Loucy (cell line): ENCODE data around the gene HS6ST1.

Experiments used
- H2AFZ ChIP-seq: fragments of 200-600 bp; sonication (generic); 2 replicates; pipeline ENCODE4 v1.6.0; 2016; ENCODE audit warnings: antibody characterized with exemption, mild to moderate bottlenecking, low read length, moderate library complexity
- H3F3A ChIP-seq: fragments of 200-600 bp; 2 replicates; pipeline ENCODE4 v1.6.0; 2016; ENCODE audit warnings: antibody characterized with exemption, low read depth, mild to moderate bottlenecking
- H3K27me3 ChIP-seq: fragments of 200-600 bp; sonication (generic); 2 replicates; pipeline ENCODE4 v1.6.1; 2014; ENCODE audit warnings: low read length, mild to moderate bottlenecking; ENCODE audit not compliant: insufficient read depth, poor library complexity, severe bottlenecking
- H3K36me3 ChIP-seq: fragments of 200-600 bp; sonication (generic); 2 replicates; pipeline ENCODE4 v1.6.1; 2016; ENCODE audit warnings: low read length; ENCODE audit not compliant: insufficient read depth
- H3K4me1 ChIP-seq: fragments of 200-600 bp; sonication (generic); 2 replicates; pipeline ENCODE4 v1.5.1; 2014; ENCODE audit warnings: low read length, mild to moderate bottlenecking; ENCODE audit not compliant: insufficient read depth, poor library complexity, severe bottlenecking
- H3K4me2 ChIP-seq: fragments of 200-600 bp; sonication (generic); 2 replicates; pipeline ENCODE4 v1.6.0; 2014; ENCODE audit warnings: antibody characterized with exemption, low read length, low read depth, mild to moderate bottlenecking; ENCODE audit not compliant: poor library complexity, severe bottlenecking
- H3K4me3 ChIP-seq: fragments of 200-600 bp; sonication (generic); 2 replicates; pipeline ENCODE4 v1.5.1; 2014; ENCODE audit warnings: low read length, mild to moderate bottlenecking, mixed read lengths; ENCODE audit not compliant: poor library complexity, severe bottlenecking
- H3K79me2 ChIP-seq: fragments of 200-600 bp; sonication (generic); 2 replicates; pipeline ENCODE4 v1.6.1; 2014; ENCODE audit warnings: low read length; ENCODE audit not compliant: insufficient read depth
- H3K9ac ChIP-seq: fragments of 200-600 bp; sonication (generic); 2 replicates; pipeline ENCODE4 v1.6.0; 2014; ENCODE audit warnings: mild to moderate bottlenecking, low read depth, low read length, moderate library complexity; ENCODE audit not compliant: poor library complexity, severe bottlenecking
- H3K9me2 ChIP-seq: fragments of 200-600 bp; sonication (generic); replicated peaks from 2 replicates; pipeline ENCODE4 v1.6.1; 2016; ENCODE audit warnings: low read depth, low read length, mixed read lengths
- H3K9me3 ChIP-seq: fragments of 200-600 bp; sonication (generic); 2 replicates; pipeline ENCODE4 v1.6.1; 2014; ENCODE audit warnings: mild to moderate bottlenecking, antibody characterized with exemption, low read length, low read depth; ENCODE audit not compliant: insufficient read depth
- H4K20me1 ChIP-seq: fragments of 200-600 bp; sonication (generic); 2 replicates; pipeline ENCODE4 v1.6.0; 2014; ENCODE audit warnings: antibody characterized with exemption, low read length, mild to moderate bottlenecking; ENCODE audit not compliant: insufficient read depth, poor library complexity, severe bottlenecking
- CTCF ChIP-seq: fragments of 200-600 bp; sonication (generic); conservative IDR thresholded peaks from 2 replicates; pipeline ENCODE4 v1.5.1; 2014; ENCODE audit warnings: mild to moderate bottlenecking, antibody characterized with exemption, low read length
- EZH2phosphoT487 ChIP-seq: fragments of 200-600 bp; IDR thresholded peaks from 2 replicates; pipeline ENCODE4 v1.6.1; 2018; ENCODE audit warnings: antibody characterized with exemption, mild to moderate bottlenecking, moderate library complexity, borderline replicate concordance

The HS6ST1 gene

GRCh38 chr2:128347701-128348539 lies 29.3 kb upstream of the HS6ST1 start:
- Histone ChIP-seq H2AFZ (no peak overlapping the region), H3K27me3 (no peaks in the 10 kb centered on the region), H3K9me3 (peaks cover 11% of the 10 kb centered on the region), H3K9me2 (no peaks in the 10 kb centered on the region), H3K4me2 (no peak overlapping the region), H3K4me1 (no peaks in the 10 kb centered on the region), H3F3A (no peaks in the 10 kb centered on the region), H4K20me1 (no peaks in the 10 kb centered on the region), H3K79me2 (no peaks in the 10 kb centered on the region), H3K4me3 (no peak overlapping the region), H3K9ac (no peak overlapping the region), H3K36me3 (no peaks in the 10 kb centered on the region)
- TF ChIP-seq CTCF (no peak), EZH2phosphoT487 (no peak)

- H3K79me2 ChIP-seq, result no peaks in the 10 kb centered on the region
- no peaks in the 10 kb centered on the region for H4K20me1 ChIP-seq
- peaks cover 9% of the 10 kb centered on the region for H3K9me3 ChIP-seq
- H3F3A ChIP-seq, result no peaks in the 10 kb centered on the region
- no peak for TF ChIP-seq EZH2phosphoT487
- no peak for TF ChIP-seq CTCF
- H3K9ac ChIP-seq, result no peak overlapping the region
- no peak overlapping the region for H3K4me2 ChIP-seq
- no peaks in the 10 kb centered on the region for H3K36me3 ChIP-seq
- no peaks in the 10 kb centered on the region for H3K27me3 ChIP-seq
- H2AFZ ChIP-seq, result no peak overlapping the region
- H3K4me1 ChIP-seq, result no peaks in the 10 kb centered on the region
- H3K4me3 ChIP-seq, result no peak overlapping the region
- no peaks in the 10 kb centered on the region for H3K9me2 ChIP-seq
These were observed 28.5 kb upstream of the HS6ST1 start for GRCh38 chr2:128347171-128347558.

- H3K36me3 ChIP-seq, result no peaks in the 10 kb centered on the region
- no peaks in the 10 kb centered on the region for H3K27me3 ChIP-seq
- no peak overlapping the region for H3K4me3 ChIP-seq
- TF ChIP-seq CTCF, result no peak
- no peak for TF ChIP-seq EZH2phosphoT487
- no peak overlapping the region for H2AFZ ChIP-seq
- H3K79me2 ChIP-seq, result no peaks in the 10 kb centered on the region
- H3K9me2 ChIP-seq, result no peaks in the 10 kb centered on the region
- H4K20me1 ChIP-seq, result no peaks in the 10 kb centered on the region
- no peaks in the 10 kb centered on the region for H3K4me1 ChIP-seq
- no peak overlapping the region for H3K4me2 ChIP-seq
- H3K9ac ChIP-seq, result no peak overlapping the region
- peaks cover 3% of the 10 kb centered on the region; the same call in 1 of the 2 replicates for H3K9me3 ChIP-seq
- no peaks in the 10 kb centered on the region for H3F3A ChIP-seq
These were observed 27.9 kb upstream of the HS6ST1 start for GRCh38 chr2:128346291-128347170.
